BLaER1 treated with 17β-estradiol and CSF1 and Interleukin-3, amounts not matched to agents 10 nM and 100 nM (cell line): ENCODE results near the gene G6PC1.
"Not testable (repeated sequence)": the region's sequence is repeated elsewhere in the genome, so short reads cannot be mapped to it uniquely, and the experiment has no call there.

Experiments
- H3K27ac ChIP-seq, 11 experiments: shearing (Covaris generic); formaldehyde crosslinking; 2 replicates each; pipeline ENCODE4 v1.8.1; 2022
- H3K27me3 ChIP-seq, 11 experiments: shearing (Covaris generic); formaldehyde crosslinking; 2 replicates each; pipeline ENCODE4 v1.8.1; 2022
- H3K36me3 ChIP-seq, 11 experiments: shearing (Covaris generic); formaldehyde crosslinking; 2 replicates each; pipeline ENCODE4 v1.8.1; 2022
- H3K4me1 ChIP-seq, 10 experiments: shearing (Covaris generic); formaldehyde crosslinking; 2 replicates each; pipeline ENCODE4 v1.8.1; 2022
- H3K4me2 ChIP-seq, 11 experiments: shearing (Covaris generic); formaldehyde crosslinking; 2 replicates each; pipeline ENCODE4 v1.8.1; 2022
- H3K4me3 ChIP-seq, 10 experiments: shearing (Covaris generic); formaldehyde crosslinking; 2 replicates each; pipeline ENCODE4 v1.8.1; 2022
- H3K9ac ChIP-seq, 11 experiments: shearing (Covaris generic); formaldehyde crosslinking; 2 replicates each; pipeline ENCODE4 v1.8.1; 2022
- H3K9me3 ChIP-seq, 11 experiments: shearing (Covaris generic); formaldehyde crosslinking; replicated peaks in 1 of 11; 2 replicates each; pipeline ENCODE4 v1.8.1; 2022
- H4K20me1 ChIP-seq, 11 experiments: shearing (Covaris generic); formaldehyde crosslinking; 2 replicates each; pipeline ENCODE4 v1.8.1; 2022
- Cebpa-rat ChIP-seq, 11 experiments: shearing (Covaris generic); IDR thresholded peaks; 2 replicates each; pipeline ENCODE4 v1.8.1; 2022

G6PC1 gene

DNA sequence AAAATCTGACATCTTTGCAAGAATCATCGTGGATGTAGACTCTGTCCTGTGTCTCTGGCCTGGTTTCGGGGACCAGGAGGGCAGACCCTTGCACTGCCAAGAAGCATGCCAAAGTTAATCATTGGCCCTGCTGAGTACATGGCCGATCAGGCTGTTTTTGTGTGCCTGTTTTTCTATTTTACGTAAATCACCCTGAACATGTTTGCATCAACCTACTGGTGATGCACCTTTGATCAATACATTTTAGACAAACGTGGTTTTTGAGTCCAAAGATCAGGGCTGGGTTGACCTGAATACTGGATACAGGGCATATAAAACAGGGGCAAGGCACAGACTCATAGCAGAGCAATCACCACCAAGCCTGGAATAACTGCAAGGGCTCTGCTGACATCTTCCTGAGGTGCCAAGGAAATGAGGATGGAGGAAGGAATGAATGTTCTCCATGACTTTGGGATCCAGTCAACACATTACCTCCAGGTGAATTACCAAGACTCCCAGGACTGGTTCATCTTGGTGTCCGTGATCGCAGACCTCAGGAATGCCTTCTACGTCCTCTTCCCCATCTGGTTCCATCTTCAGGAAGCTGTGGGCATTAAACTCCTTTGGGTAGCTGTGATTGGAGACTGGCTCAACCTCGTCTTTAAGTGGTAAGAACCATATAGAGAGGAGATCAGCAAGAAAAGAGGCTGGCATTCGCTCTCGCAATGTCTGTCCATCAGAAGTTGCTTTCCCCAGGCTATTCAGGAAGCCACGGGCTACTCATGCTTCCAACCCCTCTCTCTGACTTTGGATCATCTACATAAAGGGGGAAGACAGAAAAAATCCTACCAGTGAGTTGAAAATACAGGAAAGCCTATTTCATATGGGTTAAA, at the start of gene G6PC1:
Gene G6PC1 (plus strand): TSS at position 340 of the 872 bp plus-strand sequence. CDS start 78 bp downstream, at position 418.
- peaks cover 0 to 41% (median 7%) of the 10 kb centered on the region in 10 experiments; a peak in 12 of 20 replicates for H3K4me1 ChIP-seq
- no peaks in the 10 kb centered on the region for H4K20me1 ChIP-seq
- H3K4me2 ChIP-seq, result peak within 1 kb of the TSS in 4 of 11 experiments; percentile 18 to 65 (median 40); a peak in 7 of 22 replicates
- no peaks in the 10 kb centered on the region for H3K36me3 ChIP-seq
- no peak within 1 kb of the TSS for H3K27ac ChIP-seq
- no peak within 1 kb of the TSS for H3K9ac ChIP-seq
- no peak for TF ChIP-seq Cebpa-rat (IDR thresholded peaks at IDR 0.05)
- no peak within 1 kb of the TSS for H3K4me3 ChIP-seq
- no peaks in the 10 kb centered on the region for H3K9me3 ChIP-seq
- H3K27me3 ChIP-seq, result no peaks in the 10 kb centered on the region

DNA sequence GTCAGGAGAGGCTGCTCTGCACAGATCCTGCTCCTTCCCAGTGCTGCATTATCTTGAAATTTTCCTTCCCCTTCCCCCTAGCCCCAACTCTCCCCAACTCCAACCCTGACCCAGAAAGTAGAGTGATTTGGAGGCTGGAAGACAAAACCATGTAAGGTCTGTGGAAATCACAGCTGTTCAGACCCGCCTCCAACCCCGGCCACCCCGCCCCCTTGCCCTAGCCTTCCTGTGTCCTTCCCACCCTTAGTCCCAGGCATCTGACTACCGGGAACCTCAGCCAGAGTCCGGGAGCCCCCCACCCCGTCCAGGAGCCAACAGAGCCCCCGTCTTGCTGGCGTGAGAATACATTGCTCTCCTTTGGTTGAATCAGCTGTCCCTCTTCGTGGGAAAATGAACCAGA, 49.6 kb upstream of the G6PC1 start, which contains the start of gene AOC3:
Gene AOC3 (plus strand): TSS at position 246 of the 400 bp plus-strand sequence. CDS start 145 bp downstream, at position 391.
- H3K4me2 ChIP-seq, result peak within 1 kb of the TSS in 3 of 11 experiments; percentile 9 to 51 (median 50); a peak in 4 of 22 replicates
- peaks cover 0 to 9% (median under 1%) of the 10 kb centered on the region in 11 experiments; a peak in 12 of 22 replicates for H3K36me3 ChIP-seq
- peaks cover 0 to 25% (median 13%) of the 10 kb centered on the region in 11 experiments; a peak in 13 of 22 replicates for H4K20me1 ChIP-seq
- no peak within 1 kb of the TSS for H3K4me3 ChIP-seq
- no peaks in the 10 kb centered on the region for H3K27me3 ChIP-seq
- no peak within 1 kb of the TSS for H3K27ac ChIP-seq
- H3K4me1 ChIP-seq, result peaks cover 0 to 51% (median 17%) of the 10 kb centered on the region in 10 experiments; a peak in 12 of 20 replicates
- H3K9ac ChIP-seq, result no peak within 1 kb of the TSS
- no peak for TF ChIP-seq Cebpa-rat (IDR thresholded peaks at IDR 0.05)
- no peaks in the 10 kb centered on the region for H3K9me3 ChIP-seq

DNA sequence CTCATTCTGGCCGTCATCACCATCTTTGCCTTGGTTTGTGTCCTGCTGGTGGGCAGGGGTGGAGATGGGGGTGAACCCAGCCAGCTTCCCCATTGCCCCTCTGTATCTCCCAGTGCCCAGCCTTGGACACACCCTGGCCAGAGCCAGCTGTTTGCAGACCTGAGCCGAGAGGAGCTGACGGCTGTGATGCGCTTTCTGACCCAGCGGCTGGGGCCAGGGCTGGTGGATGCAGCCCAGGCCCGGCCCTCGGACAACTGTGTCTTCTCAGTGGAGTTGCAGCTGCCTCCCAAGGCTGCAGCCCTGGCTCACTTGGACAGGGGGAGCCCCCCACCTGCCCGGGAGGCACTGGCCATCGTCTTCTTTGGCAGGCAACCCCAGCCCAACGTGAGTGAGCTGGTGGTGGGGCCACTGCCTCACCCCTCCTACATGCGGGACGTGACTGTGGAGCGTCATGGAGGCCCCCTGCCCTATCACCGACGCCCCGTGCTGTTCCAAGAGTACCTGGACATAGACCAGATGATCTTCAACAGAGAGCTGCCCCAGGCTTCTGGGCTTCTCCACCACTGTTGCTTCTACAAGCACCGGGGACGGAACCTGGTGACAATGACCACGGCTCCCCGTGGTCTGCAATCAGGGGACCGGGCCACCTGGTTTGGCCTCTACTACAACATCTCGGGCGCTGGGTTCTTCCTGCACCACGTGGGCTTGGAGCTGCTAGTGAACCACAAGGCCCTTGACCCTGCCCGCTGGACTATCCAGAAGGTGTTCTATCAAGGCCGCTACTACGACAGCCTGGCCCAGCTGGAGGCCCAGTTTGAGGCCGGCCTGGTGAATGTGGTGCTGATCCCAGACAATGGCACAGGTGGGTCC, 49.0 kb upstream of the G6PC1 start:
- peaks cover 0 to 19% (median 7%) of the 10 kb centered on the region in 11 experiments; a peak in 9 of 22 replicates for H4K20me1 ChIP-seq
- not testable (repeated sequence) for H3K9ac ChIP-seq, H3K27me3 ChIP-seq, H3K4me2 ChIP-seq, H3K27ac ChIP-seq, H3K36me3 ChIP-seq, H3K4me3 ChIP-seq, H3K9me3 ChIP-seq
- peaks cover 0 to 45% (median 14%) of the 10 kb centered on the region in 10 experiments; a peak in 11 of 20 replicates for H3K4me1 ChIP-seq

DNA sequence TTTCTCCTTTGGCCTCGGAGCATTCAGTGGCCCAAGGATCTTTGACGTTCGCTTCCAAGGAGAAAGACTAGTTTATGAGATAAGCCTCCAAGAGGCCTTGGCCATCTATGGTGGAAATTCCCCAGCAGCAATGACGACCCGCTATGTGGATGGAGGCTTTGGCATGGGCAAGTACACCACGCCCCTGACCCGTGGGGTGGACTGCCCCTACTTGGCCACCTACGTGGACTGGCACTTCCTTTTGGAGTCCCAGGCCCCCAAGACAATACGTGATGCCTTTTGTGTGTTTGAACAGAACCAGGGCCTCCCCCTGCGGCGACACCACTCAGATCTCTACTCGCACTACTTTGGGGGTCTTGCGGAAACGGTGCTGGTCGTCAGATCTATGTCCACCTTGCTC, 48.2 kb upstream of the G6PC1 start:
- no peak overlapping the region for H3K9ac ChIP-seq
- no peak overlapping the region for H3K27ac ChIP-seq
- TF ChIP-seq Cebpa-rat (IDR thresholded peaks at IDR 0.05), result no peak
- peaks cover 0 to 11% (median 0%) of the 10 kb centered on the region in 11 experiments; a peak in 5 of 22 replicates for H4K20me1 ChIP-seq
- no peak overlapping the region for H3K4me3 ChIP-seq
- H3K4me2 ChIP-seq, result peak overlapping the region in 2 of 11 experiments; percentile 37 to 51; a peak in 3 of 22 replicates
- H3K9me3 ChIP-seq, result no peaks in the 10 kb centered on the region
- no peaks in the 10 kb centered on the region for H3K27me3 ChIP-seq
- peaks cover 0 to 38% (median 12%) of the 10 kb centered on the region in 10 experiments; a peak in 11 of 20 replicates for H3K4me1 ChIP-seq
- H3K36me3 ChIP-seq, result no peaks in the 10 kb centered on the region

GRCh38 chr17:42853004-42853403, 47.6 kb upstream of the G6PC1 start:
- Histone ChIP-seq H3K4me2 (peak overlapping the region in 2 of 11 experiments; percentile 37 to 51; a peak in 4 of 22 replicates), H3K27ac (no peak overlapping the region), H3K4me1 (peaks cover 0 to 36% (median 12%) of the 10 kb centered on the region in 10 experiments; a peak in 11 of 20 replicates), H3K27me3 (no peaks in the 10 kb centered on the region), H3K4me3 (no peak overlapping the region), H3K9me3 (no peaks in the 10 kb centered on the region), H3K36me3 (no peaks in the 10 kb centered on the region), H4K20me1 (peaks cover 0 to 5% (median 0%) of the 10 kb centered on the region in 11 experiments; a peak in 1 of 22 replicates), H3K9ac (no peak overlapping the region)
- TF ChIP-seq Cebpa-rat (IDR thresholded peaks at IDR 0.05), result no peak

DNA sequence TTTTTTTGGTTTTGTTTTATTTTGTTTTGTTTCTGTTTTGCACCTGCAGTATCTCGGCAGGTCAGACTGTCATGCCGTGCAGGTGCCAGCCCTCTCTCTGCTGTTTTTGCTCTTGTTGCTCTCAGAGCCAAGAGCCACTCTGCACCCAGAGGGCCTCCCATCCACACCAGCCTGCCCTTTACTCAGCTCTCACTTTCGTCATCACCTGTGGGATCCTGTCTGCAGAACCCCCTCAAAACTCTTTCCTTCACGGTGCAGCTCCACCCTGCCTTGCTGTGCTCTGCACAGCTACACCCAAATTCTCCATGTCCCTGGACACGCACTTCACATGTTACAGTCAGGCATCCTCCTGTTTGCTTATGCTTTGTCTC, 47.0 kb upstream of the G6PC1 start:
- no peak overlapping the region for H3K9ac ChIP-seq
- no peak overlapping the region for H3K27ac ChIP-seq
- no peaks in the 10 kb centered on the region for H3K27me3 ChIP-seq
- H3K9me3 ChIP-seq, result no peaks in the 10 kb centered on the region
- no peak overlapping the region for H3K4me3 ChIP-seq
- 0 out of 22 replicates have a peak, but pooled peaks cover 0 to 5% (median 0%) of the 10 kb centered on the region in 11 experiments for H4K20me1 ChIP-seq
- peaks cover 0 to 36% (median 12%) of the 10 kb centered on the region in 10 experiments; a peak in 11 of 20 replicates for H3K4me1 ChIP-seq
- TF ChIP-seq Cebpa-rat (IDR thresholded peaks at IDR 0.05), result no peak
- no peaks in the 10 kb centered on the region for H3K36me3 ChIP-seq
- H3K4me2 ChIP-seq, result no peak overlapping the region

DNA sequence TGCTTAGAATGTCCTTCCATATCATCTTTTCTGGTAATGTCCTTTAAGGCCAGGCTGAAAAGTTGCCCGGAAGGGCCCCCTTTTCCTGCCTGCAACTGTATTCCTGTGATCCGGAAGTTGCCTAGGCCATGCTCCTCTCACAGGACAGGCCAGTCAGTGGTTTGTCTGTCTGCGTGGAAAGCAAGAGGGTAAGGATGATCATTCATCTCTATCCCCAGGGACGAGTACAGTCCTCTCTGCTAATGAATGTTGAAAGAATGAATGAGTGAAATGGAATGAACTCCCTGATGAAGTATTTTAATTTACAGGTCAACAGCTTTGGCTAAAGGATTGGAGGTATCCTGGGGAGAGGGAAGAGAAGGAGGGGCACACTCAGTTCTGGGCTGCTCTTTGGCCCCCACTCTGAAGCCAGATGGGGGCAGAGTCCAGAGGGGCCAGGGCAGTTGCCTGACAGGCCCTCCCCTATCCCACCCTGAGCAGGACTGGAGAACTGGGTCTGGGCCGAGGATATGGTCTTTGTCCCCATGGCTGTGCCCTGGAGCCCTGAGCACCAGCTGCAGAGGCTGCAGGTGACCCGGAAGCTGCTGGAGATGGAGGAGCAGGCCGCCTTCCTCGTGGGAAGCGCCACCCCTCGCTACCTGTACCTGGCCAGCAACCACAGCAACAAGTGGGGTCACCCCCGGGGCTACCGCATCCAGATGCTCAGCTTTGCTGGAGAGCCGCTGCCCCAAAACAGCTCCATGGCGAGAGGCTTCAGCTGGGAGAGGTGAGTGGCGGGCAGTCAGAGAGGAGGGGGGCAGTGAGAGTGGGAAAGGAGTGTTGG, 46.4 kb upstream of the G6PC1 start:
- Histone ChIP-seq H3K4me3 (no peak overlapping the region), H3K4me2 (no peak overlapping the region), H3K27ac (no peak overlapping the region), H3K36me3 (no peaks in the 10 kb centered on the region), H3K27me3 (no peaks in the 10 kb centered on the region), H3K9ac (no peak overlapping the region), H3K4me1 (peaks cover 0 to 33% (median 11%) of the 10 kb centered on the region in 10 experiments; a peak in 11 of 20 replicates), H4K20me1 (0 out of 22 replicates have a peak, but pooled peaks cover 0 to 2% (median 0%) of the 10 kb centered on the region in 11 experiments), H3K9me3 (no peaks in the 10 kb centered on the region)
- no peak for TF ChIP-seq Cebpa-rat (IDR thresholded peaks at IDR 0.05)

DNA sequence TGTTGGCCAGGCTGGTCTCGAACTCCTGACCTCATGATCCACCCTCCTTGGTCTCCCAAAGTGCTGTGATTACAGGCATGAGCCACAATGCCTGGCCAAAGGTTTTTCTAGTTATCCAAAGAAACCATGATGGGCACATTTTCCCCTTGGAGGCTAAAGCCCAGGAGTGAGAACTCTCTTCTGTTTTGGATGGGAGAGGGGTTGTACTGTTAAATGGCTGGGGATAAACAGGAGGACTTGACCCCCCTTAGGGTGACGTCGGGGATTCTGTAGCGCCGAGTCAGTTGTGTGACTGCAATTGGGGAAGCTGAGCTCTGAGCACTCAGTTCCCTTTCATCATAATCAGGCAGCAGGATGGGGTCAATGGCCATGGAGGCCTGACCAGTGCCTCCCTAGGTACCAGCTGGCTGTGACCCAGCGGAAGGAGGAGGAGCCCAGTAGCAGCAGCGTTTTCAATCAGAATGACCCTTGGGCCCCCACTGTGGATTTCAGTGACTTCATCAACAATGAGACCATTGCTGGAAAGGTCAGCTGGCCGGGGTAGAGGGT, 45.5 kb upstream of the G6PC1 start:
- H3K4me3 ChIP-seq, result no peak overlapping the region
- no peak overlapping the region for H3K27ac ChIP-seq
- H3K27me3 ChIP-seq, result no peaks in the 10 kb centered on the region
- peaks cover 0 to 24% (median 2%) of the 10 kb centered on the region in 10 experiments; a peak in 10 of 20 replicates for H3K4me1 ChIP-seq
- no peaks in the 10 kb centered on the region for H4K20me1 ChIP-seq
- no peaks in the 10 kb centered on the region for H3K36me3 ChIP-seq
- peak overlapping the region in 3 of 11 experiments; percentile 35 to 57 (median 50); a peak in 5 of 22 replicates for H3K4me2 ChIP-seq
- H3K9ac ChIP-seq, result no peak overlapping the region
- no peaks in the 10 kb centered on the region for H3K9me3 ChIP-seq
- TF ChIP-seq Cebpa-rat (IDR thresholded peaks at IDR 0.05), result no peak

DNA sequence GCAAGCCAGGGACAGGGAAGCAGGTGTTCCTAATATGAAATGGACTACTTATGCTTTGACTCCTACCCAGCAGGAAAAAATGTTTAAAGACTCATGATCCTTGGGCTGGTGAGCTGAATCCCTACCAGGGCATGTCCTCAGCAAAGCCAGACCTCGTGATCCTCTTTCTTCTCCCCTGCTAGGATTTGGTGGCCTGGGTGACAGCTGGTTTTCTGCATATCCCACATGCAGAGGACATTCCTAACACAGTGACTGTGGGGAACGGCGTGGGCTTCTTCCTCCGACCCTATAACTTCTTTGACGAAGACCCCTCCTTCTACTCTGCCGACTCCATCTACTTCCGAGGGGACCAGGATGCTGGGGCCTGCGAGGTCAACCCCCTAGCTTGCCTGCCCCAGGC, 44.5 kb upstream of the G6PC1 start:
- not testable (repeated sequence) for H3K27ac ChIP-seq, H3K36me3 ChIP-seq, H4K20me1 ChIP-seq, H3K9me3 ChIP-seq, H3K27me3 ChIP-seq, H3K9ac ChIP-seq, H3K4me2 ChIP-seq, H3K4me3 ChIP-seq
- H3K4me1 ChIP-seq, result peaks cover 0 to 22% (median 0%) of the 10 kb centered on the region in 10 experiments; a peak in 7 of 20 replicates

DNA sequence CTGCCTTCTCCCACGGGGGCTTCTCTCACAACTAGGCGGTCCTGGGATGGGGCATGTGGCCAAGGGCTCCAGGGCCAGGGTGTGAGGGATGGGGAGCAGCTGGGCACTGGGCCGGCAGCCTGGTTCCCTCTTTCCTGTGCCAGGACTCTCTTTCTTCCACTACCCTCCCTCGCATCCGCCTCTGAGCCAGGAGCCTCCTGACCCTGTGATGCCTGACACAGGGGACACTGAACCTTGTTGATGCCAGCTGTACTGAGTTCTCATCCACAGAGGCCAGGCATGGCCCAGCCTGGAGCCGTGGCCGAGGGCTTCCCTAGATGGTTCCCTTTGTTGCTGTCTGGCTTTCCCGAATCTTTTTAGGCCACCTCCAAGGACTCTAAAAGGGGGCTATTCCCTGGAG, 44.1 kb upstream of the G6PC1 start:
- H3K9ac ChIP-seq, result not testable (repeated sequence)

More for the DNA sequence above, 44.1 kb upstream of the G6PC1 start:
- H3K4me1 ChIP-seq, result peaks cover 0 to 22% (median 0%) of the 10 kb centered on the region in 10 experiments; a peak in 7 of 20 replicates
- not testable (repeated sequence) for H3K4me2 ChIP-seq, H4K20me1 ChIP-seq, H3K9me3 ChIP-seq, H3K36me3 ChIP-seq, H3K4me3 ChIP-seq, H3K27ac ChIP-seq, H3K27me3 ChIP-seq
